CD14-positive monocyte (primary cell): ENCODE measurements around the gene NT5C3B. TPM values are rescaled to one million over a fixed set of nuclear protein-coding genes. Genes with fewer than 3 reads are reported as not detected.
A peak's percentile ranks its signal among the peaks of the same experiment; 100 is the strongest.

Experiments
- DNase-seq, 3 donors: peaks; one replicate each; pipeline ENCODE4 v3.0.0-alpha.2; 2011 to 2022
- H2AFZ ChIP-seq: 2 replicates; pipeline ENCODE4 v1.6.0; 2012; ENCODE audit warnings: mild to moderate bottlenecking, low read depth, low read length, inconsistent platforms; ENCODE audit not compliant: insufficient read depth, poor library complexity, severe bottlenecking
- H3K27ac ChIP-seq, 2 donors: 1 replicate in 1 of 2; 2 replicates in 1 of 2; pipeline ENCODE4 v1.5.1; 2012 to 2013; ENCODE audit warnings: low read length in 2 of 2, control low read depth in 1 of 2, inconsistent platforms in 1 of 2, low read depth in 1 of 2, mild to moderate bottlenecking in 1 of 2
- H3K27me3 ChIP-seq, 2 donors: one replicate each; pipeline versions ENCODE4 v1.6.0 to v1.6.1; 2011 to 2013; ENCODE audit warnings: low read length in 2 of 2; ENCODE audit not compliant: control insufficient read depth in 2 of 2, insufficient read depth in 2 of 2
- H3K36me3 ChIP-seq, 2 donors: replicated peaks in 1 of 2; 1 replicate in 1 of 2; 2 replicates in 1 of 2; pipeline versions ENCODE4 v1.5.1 to v1.6.1; 2012 to 2013; ENCODE audit warnings: low read length in 2 of 2, control low read depth in 1 of 2, inconsistent platforms in 1 of 2, mild to moderate bottlenecking in 1 of 2; ENCODE audit not compliant: insufficient read depth in 2 of 2, control insufficient read depth in 1 of 2
- H3K4me1 ChIP-seq, 2 donors: 1 replicate in 1 of 2; 2 replicates in 1 of 2; pipeline versions ENCODE4 v1.5.1 to v1.6.1; 2012 to 2013; ENCODE audit warnings: low read length in 2 of 2, control low read depth in 1 of 2, inconsistent platforms in 1 of 2, mild to moderate bottlenecking in 1 of 2, moderate library complexity in 1 of 2; ENCODE audit not compliant: insufficient read depth in 2 of 2, control insufficient read depth in 1 of 2
- H3K4me2 ChIP-seq: replicated peaks from 2 replicates; pipeline ENCODE3; 2012; ENCODE audit warnings: low read length, moderate library complexity, mild to moderate bottlenecking; ENCODE audit not compliant: poor library complexity, severe bottlenecking; ENCODE audit errors: extremely low read depth
- H3K4me3 ChIP-seq, 3 experiments: fragments of 200-600 bp in 1 of 3; sonication (generic) in 1 of 3; replicated peaks in 1 of 3; 1 replicate in 2 of 3; 2 replicates in 1 of 3; pipeline ENCODE4 v1.5.1; 2011 to 2013; ENCODE audit warnings: low read length in 3 of 3, mild to moderate bottlenecking in 3 of 3, control low read depth in 2 of 3, low read depth in 2 of 3, inconsistent platforms in 1 of 3, moderate library complexity in 1 of 3
- H3K79me2 ChIP-seq: 2 replicates; pipeline ENCODE4 v1.6.0; 2012; ENCODE audit warnings: mild to moderate bottlenecking, control low read depth, inconsistent platforms, low read length, moderate library complexity; ENCODE audit not compliant: insufficient read depth
- H3K9ac ChIP-seq: 2 replicates; pipeline ENCODE4 v1.6.0; 2017; ENCODE audit warnings: low read length, mild to moderate bottlenecking; ENCODE audit not compliant: insufficient read depth, poor library complexity, severe bottlenecking
- H3K9me3 ChIP-seq, 2 donors: replicated peaks in 1 of 2; 1 replicate in 1 of 2; 2 replicates in 1 of 2; pipeline versions ENCODE4 v1.5.1 to v1.6.1; 2012 to 2013; ENCODE audit warnings: low read length in 2 of 2, control low read depth in 1 of 2; ENCODE audit not compliant: control insufficient read depth in 1 of 2, insufficient read depth in 1 of 2
- H4K20me1 ChIP-seq: 2 replicates; pipeline ENCODE4 v1.6.0; 2012; ENCODE audit warnings: mild to moderate bottlenecking, low read length, control low read depth, moderate library complexity; ENCODE audit not compliant: insufficient read depth
- H3K27ac Mint-ChIP-seq, 7 donors: one replicate each; pipeline ENCODE4 v1.8.0; 2020; ENCODE audit warnings: mild to moderate bottlenecking in 7 of 7, mixed read lengths in 7 of 7, moderate library complexity in 6 of 7, inconsistent platforms in 2 of 7
- H3K27me3 Mint-ChIP-seq, 3 donors: one replicate each; pipeline ENCODE4 v1.8.0; 2021 to 2022; ENCODE audit warnings: low read depth in 3 of 3, mild to moderate bottlenecking in 3 of 3, mixed read lengths in 3 of 3, moderate library complexity in 3 of 3, inconsistent platforms in 1 of 3
- H3K36me3 Mint-ChIP-seq, 2 donors: one replicate each; pipeline ENCODE4 v1.8.0; 2020; ENCODE audit warnings: mixed read lengths in 2 of 2, inconsistent platforms in 1 of 2, mild to moderate bottlenecking in 1 of 2
- H3K4me1 Mint-ChIP-seq: one replicate; pipeline ENCODE4 v1.8.0; 2020; ENCODE audit warnings: mild to moderate bottlenecking, mixed read lengths
- H3K4me3 Mint-ChIP-seq, 2 donors: one replicate each; pipeline ENCODE4 v1.8.0; 2020; ENCODE audit warnings: mild to moderate bottlenecking in 2 of 2, mixed read lengths in 2 of 2, moderate library complexity in 1 of 2
- H3K9me3 Mint-ChIP-seq, 7 donors: one replicate each; pipeline ENCODE4 v1.8.0; 2020 to 2022; ENCODE audit warnings: mixed read lengths in 7 of 7, mild to moderate bottlenecking in 6 of 7, moderate library complexity in 6 of 7, inconsistent platforms in 2 of 7
- WGBS: methylation state at CpG from one replicate; pipeline ENCODE4 v1.1.5; 2013; ENCODE audit warnings: missing lambda C conversion rate; ENCODE audit not compliant: insufficient coverage; 5-methylcytosine and 5-hydroxymethylcytosine counted together
- intact Hi-C, 2 donors: fragments of 100-400 bp; cut with micrococcal nuclease; formaldehyde crosslinking; loops; one replicate each; pipeline versions ENCODE4 v1.15.0 to v1.15.1; 2023
- polyA plus RNA-seq, 3 donors: library from polyadenylated mRNA; depleted of rRNA in 1 of 3; unstranded in 2 of 3; stranded (reverse) in 1 of 3; fragments of 300-500 nt in 2 of 3; fragments of >200 nt in 1 of 3; fragmentation: Illumina TruSeq in 2 of 3; gene quantifications; 1 replicate in 2 of 3; 2 replicates in 1 of 3; pipeline ENCODE4 v1.2.3, GENCODE V29; 2012 to 2021
- TF ChIP-seq, protein P1 (sequence below): fragments of 200-600 bp; IDR thresholded peaks from one replicate; pipeline ENCODE4 v1.8.0; 2022; ENCODE audit warnings: antibody characterized with exemption, mild to moderate bottlenecking

Gene NT5C3B
- polyA plus RNA-seq, 3 donors, result 11.5 to 14.2 (median 13.5) TPM

DNA sequence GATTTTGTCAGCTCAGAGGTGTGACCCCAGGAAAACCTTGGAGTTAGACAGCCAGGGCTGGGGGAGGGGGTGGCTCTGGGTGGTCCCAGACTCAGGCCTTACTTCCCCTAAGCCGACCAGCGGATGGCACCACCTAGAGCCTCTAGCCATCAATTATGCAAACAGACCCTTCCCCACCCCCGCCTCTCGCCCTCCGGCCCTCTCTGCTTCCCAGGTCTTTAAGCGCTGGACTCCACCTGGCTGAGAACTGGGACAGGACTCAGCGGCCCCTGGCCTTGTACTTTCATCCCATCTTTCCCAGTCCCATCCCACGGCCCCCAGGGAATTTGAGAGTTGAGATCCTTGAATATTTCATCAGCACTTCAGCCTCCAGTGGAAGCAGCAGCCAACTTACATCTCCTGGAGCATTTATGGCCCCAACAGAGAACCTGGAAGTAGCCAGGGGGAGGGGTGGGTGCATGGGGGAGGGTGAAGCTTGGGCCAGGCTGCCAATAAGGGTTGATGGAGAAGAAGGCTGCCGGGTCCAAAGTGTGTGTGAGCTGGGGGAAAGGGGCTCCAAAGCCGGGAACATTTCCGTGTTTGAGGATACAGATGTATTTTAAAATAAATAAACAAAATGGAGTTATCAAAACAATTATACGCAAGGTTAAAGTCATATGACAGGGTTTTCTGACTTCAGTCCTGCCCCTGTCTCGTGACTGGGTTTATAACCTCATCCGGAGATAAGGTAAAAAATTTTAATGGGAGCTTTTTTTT lies 42.1 kb downstream of the NT5C3B start:
- Histone ChIP-seq H2AFZ (no peak overlapping the region), H3K4me3 (no peak overlapping the region), H3K79me2 (no peaks in the 10 kb centered on the region), H3K27ac (no peak overlapping the region), H3K4me1 (peaks cover 15 to 17% of the 10 kb centered on the region in 2 donors), H3K4me2 (no peak overlapping the region), H4K20me1 (no peaks in the 10 kb centered on the region), H3K9ac (no peak overlapping the region), H3K9me3 (no peaks in the 10 kb centered on the region), H3K36me3 (no peaks in the 10 kb centered on the region), H3K27me3 (no peaks in the 10 kb centered on the region)
- H3K4me3 Mint-ChIP-seq, result no peak overlapping the region
- H3K4me1 Mint-ChIP-seq, result peaks cover 26% of the 10 kb centered on the region
- TF ChIP-seq, protein P1, sequence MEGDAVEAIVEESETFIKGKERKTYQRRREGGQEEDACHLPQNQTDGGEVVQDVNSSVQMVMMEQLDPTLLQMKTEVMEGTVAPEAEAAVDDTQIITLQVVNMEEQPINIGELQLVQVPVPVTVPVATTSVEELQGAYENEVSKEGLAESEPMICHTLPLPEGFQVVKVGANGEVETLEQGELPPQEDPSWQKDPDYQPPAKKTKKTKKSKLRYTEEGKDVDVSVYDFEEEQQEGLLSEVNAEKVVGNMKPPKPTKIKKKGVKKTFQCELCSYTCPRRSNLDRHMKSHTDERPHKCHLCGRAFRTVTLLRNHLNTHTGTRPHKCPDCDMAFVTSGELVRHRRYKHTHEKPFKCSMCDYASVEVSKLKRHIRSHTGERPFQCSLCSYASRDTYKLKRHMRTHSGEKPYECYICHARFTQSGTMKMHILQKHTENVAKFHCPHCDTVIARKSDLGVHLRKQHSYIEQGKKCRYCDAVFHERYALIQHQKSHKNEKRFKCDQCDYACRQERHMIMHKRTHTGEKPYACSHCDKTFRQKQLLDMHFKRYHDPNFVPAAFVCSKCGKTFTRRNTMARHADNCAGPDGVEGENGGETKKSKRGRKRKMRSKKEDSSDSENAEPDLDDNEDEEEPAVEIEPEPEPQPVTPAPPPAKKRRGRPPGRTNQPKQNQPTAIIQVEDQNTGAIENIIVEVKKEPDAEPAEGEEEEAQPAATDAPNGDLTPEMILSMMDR, result no peak
- no peak for DNase-seq
- peaks cover 2 to 6% (median 5%) of the 10 kb centered on the region in 3 donors for H3K27me3 Mint-ChIP-seq
- 90% methylated on average over 9 of the region's 14 CpGs for WGBS
- peaks cover 0 to 2% (median 0%) of the 10 kb centered on the region in 7 donors for H3K9me3 Mint-ChIP-seq
- H3K27ac Mint-ChIP-seq, result no peak overlapping the region
- H3K36me3 Mint-ChIP-seq, result no peaks in the 10 kb centered on the region
- intact Hi-C loops, result no loop called here

DNA sequence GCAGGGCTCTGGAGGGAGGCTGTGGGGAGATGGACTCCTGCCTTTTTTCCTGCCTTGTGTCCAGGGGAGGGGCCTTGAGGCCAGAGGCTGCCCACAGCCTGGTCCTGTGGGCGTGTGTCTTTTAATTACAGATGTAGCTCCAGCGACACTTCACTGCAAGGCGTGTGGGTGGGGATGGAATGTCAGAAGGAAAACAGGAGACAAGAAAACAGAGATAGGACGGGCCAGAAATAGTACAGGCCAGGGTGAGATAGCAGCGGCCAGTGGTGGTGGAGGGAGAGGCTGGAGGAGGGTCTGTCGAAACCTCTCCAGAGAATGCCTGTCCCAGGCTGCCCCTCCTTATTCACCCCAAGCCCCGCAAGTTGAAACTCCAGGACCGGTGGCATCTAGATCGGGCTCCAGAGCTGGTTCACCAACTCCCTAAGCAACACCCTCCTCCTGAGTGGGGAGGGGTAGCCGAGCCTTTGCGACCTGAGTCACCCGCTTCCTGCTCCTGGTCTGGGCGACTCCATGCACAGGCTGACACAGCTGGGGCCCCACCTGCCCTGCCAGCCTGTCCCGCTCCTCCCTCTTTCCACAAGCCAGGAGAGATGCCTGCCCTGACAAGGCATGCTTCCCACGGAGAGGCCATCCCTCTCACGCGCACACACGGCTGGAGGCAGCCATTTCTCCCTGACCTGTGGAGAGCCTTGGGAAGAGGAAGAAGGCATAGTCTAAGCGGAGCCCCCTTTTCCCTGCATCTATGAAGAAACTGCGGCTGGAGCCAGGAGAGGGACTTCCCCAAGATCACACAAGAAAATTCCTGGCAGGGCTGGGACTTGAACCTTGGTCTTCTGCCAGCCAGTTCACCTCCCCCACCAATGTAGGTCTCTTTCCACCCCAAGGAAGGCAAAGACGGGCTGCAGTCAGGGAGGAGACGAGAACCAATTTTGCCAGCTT lies 42.9 kb downstream of the NT5C3B start:
- H3K79me2 ChIP-seq, result no peaks in the 10 kb centered on the region
- peak overlapping the region; percentile 60 for H2AFZ ChIP-seq
- Mint-ChIP-seq H3K27ac (peak overlapping the region in 1 of 7 donors; percentile 15), H3K4me1 (peaks cover 35% of the 10 kb centered on the region), H3K27me3 (peaks cover 2 to 7% (median 5%) of the 10 kb centered on the region in 3 donors), H3K4me3 (no peak overlapping the region), H3K9me3 (peaks cover 0 to 2% (median 0%) of the 10 kb centered on the region in 7 donors), H3K36me3 (no peaks in the 10 kb centered on the region)
- no peaks in the 10 kb centered on the region for H3K27me3 ChIP-seq
- TF ChIP-seq, protein P1, result no peak
- no peak overlapping the region for H3K4me2 ChIP-seq
- no peak overlapping the region for H3K27ac ChIP-seq
- H4K20me1 ChIP-seq, result no peaks in the 10 kb centered on the region
- no peak overlapping the region for H3K4me3 ChIP-seq
- DNase-seq, result peak in 2 of 3 donors; percentile 17 to 21
- no peak overlapping the region for H3K9ac ChIP-seq
- no peaks in the 10 kb centered on the region for H3K9me3 ChIP-seq
- WGBS, result 51% methylated on average over 8 of the region's 22 CpGs
- H3K4me1 ChIP-seq, result peaks cover 23 to 25% of the 10 kb centered on the region in 2 donors
- intact Hi-C loops, result no loop called here
- no peaks in the 10 kb centered on the region for H3K36me3 ChIP-seq
